HEK293T (cell line): Measurements from ENCODE around the gene CAPN12.

Experiments used
- ARNT ChIP-seq: fragments of 450-650 bp; IDR thresholded peaks from 2 replicates; pipeline ENCODE4 v1.6.1; 2017; ENCODE audit warnings: mild to moderate bottlenecking
- HDGF ChIP-seq: fragments of 450-650 bp; IDR thresholded peaks from 2 replicates; pipeline ENCODE4 v1.6.1; 2017; ENCODE audit warnings: antibody characterized with exemption, borderline replicate concordance
- NFRKB ChIP-seq: fragments of 450-650 bp; IDR thresholded peaks from 2 replicates; pipeline ENCODE4 v1.6.1; 2016; ENCODE audit warnings: mild to moderate bottlenecking, moderate library complexity
- SUZ12 ChIP-seq: fragments of 450-650 bp; IDR thresholded peaks from 2 replicates; pipeline ENCODE4 v1.6.1; 2016; ENCODE audit warnings: mild to moderate bottlenecking
- TARDBP ChIP-seq: fragments of 450-650 bp; IDR thresholded peaks from 2 replicates; pipeline ENCODE4 v1.6.1; 2016
- ZNF384 ChIP-seq: fragments of 450-650 bp; IDR thresholded peaks from 2 replicates; pipeline ENCODE4 v1.6.1; 2016

DNA sequence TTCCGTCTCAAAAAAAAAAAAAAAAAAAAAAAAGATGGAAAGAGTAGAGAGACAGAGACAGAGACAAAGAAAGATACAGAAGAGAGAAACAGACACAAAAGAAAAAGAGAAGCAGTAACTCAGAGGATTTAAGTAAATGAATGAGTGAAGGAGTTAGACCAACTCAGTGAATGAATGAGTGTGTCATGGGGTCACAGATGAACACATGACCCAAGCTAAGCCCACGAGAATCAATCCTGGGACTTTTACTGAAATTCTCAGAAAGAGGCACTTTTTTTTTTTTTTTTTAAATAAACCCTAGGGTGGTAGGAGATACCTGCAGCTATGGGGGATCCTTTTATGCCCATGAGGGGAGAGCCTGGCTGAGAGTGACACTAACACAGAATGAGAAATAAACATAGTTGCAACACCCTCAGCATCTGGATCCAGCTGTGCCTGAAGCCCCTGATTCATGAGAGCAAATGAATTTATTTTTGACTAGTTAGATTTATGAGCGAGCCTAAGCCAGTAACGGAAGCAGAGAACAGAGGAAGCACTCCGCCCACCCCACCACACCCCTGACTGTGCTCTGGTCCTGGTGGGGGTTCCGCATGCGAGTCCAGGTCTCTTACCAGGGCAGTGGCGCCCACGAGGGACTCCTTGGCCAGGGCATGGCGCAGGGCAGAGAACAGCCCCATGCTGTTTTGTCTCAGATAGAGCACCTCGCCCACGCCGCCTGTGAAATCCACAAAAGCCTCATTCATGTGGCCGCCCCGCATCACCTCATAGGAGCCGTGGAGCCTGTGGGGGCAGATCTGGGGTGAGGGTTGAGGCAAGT lies 4.6 kb downstream of the CAPN12 start:
- TF ChIP-seq NFRKB = no peak
- TF ChIP-seq ARNT = no peak
- no peak for TF ChIP-seq TARDBP
- TF ChIP-seq SUZ12 = no peak
- no peak for TF ChIP-seq HDGF
- no peak for TF ChIP-seq ZNF384
